HG03439 (cell line): ENCODE results near the gene TBCD.

ENCODE experiments used
- ATAC-seq: cut with Tn5 transposase; IDR thresholded peaks from one replicate; pipeline ENCODE4 v1.9.1; 2021; ENCODE audit warnings: mild to moderate bottlenecking, moderate library complexity; ENCODE audit not compliant: unreplicated experiment

The TBCD gene

GRCh38 chr17:82808006-82808405 lies 56.1 kb downstream of the TBCD start:
- no peak for ATAC-seq

GRCh38 chr17:82808921-82809905 lies 57.3 kb downstream of the TBCD start:
- no peak for ATAC-seq

- ATAC-seq = no peak
Observed at GRCh38 chr17:82810644-82811430, 59.0 kb downstream of the TBCD start.

- no peak for ATAC-seq
Observed at GRCh38 chr17:82812058-82812457, 60.2 kb downstream of the TBCD start.

GRCh38 chr17:82812601-82813000 lies 60.7 kb downstream of the TBCD start:
- ATAC-seq = no peak

- no peak for ATAC-seq
Observed at GRCh38 chr17:82813299-82814051, 61.6 kb downstream of the TBCD start.

DNA sequence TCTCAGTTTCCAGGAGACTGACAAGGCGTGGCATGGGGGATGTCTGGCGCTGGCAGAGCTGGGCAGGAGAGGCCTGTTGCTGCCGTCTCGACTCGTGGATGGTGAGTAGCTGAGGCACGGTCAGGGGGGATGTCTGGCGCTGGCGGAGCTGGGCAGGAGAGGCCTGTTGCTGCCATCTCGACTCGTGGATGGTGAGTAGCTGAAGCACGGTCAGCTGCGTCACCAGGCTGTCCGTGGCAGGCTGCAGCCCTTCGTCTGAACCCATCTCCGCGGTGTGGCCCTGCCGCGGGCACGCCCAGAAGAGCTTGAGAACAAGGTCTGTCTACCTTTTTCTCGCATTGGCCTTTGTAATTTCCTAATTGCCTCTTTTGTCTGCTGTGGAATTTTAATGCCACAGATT lies 63.0 kb downstream of the TBCD start:
- ATAC-seq = no peak

DNA sequence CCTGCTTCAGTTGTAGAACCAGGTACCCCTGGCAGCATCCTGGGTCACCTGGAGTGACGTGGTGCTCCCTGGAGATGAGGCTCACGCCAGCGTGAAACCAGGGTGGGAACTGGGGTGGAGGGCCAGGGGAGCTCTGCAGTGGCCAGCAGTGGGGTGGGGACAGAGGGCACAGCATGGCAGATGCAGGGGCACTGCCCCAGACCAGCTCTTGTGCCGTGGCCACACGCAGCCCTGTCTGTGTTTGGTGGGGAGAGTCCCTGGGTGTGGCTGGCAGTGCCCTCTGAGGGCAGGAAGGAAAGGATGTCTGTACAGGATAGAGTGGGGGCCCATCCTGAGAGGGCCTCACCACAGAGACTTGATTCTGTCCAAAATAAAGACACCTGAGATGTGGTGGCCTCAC lies 63.5 kb downstream of the TBCD start:
- ATAC-seq = no peak

DNA sequence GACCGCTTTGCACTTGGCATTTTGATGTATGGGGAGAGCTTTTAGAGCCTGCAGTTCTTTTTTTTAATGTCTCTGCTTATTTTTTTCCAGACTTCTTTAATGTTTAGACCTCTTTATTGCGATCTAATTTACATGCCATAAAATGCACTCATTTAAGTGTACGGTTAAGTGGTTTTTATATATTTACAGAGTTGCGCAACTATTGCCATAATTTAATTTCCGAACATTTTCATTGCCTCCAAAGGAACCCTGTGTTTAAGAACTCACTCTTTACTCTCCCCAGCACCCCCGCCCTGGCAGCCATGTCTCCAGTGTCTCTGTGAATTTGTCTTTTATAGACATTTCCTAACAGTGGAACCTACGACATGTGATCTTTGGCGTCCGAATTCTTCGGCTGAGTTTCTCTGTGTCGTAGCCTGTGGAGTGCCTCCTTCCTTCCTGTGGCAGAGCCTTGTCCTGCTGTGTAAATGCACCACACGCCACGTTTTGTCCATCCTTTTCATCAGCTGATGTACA lies 64.0 kb downstream of the TBCD start:
- ATAC-seq = no peak

DNA sequence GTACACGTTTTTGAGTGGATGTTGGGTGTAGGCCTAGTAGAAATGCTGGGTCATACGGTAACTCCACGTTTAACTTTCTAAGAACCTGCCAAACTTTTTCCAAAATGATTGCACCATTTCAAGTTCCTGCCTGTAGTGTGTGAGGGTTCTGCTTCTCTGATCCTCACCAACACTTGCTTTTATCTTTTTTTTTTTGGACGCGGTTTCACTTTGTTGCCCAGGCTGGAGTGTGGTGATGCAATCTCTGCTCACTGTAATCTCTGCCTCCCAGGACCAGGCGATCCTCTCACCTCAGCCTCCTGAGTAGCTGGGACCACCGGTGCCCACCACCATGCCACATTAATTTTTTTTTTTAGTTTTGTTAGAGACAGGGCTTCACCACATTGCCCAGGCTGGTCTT lies 64.5 kb downstream of the TBCD start:
- no peak for ATAC-seq

- ATAC-seq = no peak
Observed at GRCh38 chr17:82817947-82818346, 66.1 kb downstream of the TBCD start.

DNA sequence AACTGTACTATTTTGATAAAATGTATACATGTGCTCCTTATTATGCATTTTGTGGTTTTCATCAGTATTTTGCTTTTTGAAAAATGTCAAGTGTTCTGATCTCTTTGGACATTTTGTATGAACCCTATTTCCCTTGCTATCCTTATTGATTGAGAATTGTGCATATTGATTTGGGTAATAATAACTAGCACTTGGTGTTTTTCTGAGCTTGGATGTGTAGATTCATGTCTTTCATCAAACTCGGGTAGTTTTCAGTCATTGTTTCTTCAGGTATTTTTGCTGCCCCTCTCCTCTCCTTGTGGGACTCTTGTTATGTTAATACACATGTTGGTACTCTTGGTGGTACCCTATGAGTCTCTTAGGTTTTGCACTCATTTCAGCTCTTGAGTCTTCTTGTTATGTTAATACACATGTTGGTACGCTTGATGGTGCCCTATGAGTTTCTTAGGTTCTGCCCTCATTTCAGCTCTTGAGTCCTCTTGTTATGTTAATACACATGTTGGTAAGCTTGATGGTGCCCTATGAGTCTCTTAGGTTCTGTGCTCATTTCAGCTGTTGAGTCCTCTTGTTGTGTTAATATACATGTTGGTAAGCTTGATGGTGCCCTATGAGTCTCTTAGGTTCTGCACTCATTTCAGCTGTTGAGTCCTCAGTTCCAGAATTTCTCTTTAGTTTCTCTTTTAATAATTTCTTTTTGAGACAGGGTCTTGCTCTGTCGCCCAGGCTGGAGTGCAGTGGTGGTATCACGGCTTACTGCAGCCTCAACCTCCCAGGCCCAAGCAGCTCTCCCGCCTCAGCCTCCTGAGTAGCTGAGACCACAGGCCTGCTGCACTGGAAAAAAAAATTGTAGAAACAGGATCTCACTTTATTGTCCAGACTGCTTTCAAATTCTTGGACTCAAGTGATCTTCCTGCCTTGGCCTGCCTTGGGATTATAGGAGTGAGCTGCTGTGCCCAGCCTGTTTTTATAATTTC lies 68.7 kb downstream of the TBCD start:
- no peak for ATAC-seq

GRCh38 chr17:82821554-82821953 lies 69.7 kb downstream of the TBCD start:
- ATAC-seq = no peak

GRCh38 chr17:82822281-82822680 lies 70.4 kb downstream of the TBCD start:
- ATAC-seq = no peak

- ATAC-seq = no peak
Observed at GRCh38 chr17:82823004-82823403, 71.1 kb downstream of the TBCD start.

- no peak for ATAC-seq
Observed at GRCh38 chr17:82825540-82826124, 73.8 kb downstream of the TBCD start.

DNA sequence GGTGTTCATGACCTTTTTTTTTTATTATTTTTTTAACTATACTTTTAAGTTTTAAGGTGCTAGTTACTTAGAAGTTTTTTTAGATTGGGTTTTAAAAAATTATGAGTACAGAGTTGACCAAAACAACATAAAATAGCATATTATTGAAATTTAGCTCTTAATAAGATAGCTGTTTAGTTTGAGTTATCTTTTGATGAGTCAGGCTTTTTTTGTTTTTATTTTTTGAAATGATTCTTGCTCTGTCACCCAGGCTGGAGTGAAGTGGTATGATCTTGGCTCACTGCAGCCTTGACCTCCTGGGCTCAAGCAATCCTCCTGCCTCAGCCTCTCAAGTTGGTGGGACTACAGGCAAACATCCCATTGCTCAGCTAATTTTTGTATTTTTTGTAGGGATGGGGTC lies 74.3 kb downstream of the TBCD start:
- ATAC-seq = no peak

DNA sequence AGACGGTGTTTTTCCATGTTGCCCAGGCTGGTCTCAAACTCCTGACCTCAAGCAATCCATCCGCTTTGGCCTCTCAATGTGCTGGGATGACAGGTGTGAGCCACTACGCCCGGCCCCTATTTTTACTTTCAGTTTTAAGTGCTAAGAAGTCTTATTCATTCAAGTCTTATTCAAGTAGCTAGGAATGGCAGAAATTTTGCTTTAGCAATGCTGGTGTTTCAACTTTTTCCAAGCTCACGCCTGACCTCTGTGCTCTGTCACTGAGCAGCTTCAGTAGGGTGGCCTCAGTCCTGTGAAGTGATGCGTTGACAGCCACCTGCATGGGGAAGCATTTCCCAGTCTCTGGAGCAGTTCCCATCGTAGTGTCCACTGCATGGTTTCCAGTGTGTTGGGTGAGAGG lies 75.1 kb downstream of the TBCD start:
- ATAC-seq = no peak

DNA sequence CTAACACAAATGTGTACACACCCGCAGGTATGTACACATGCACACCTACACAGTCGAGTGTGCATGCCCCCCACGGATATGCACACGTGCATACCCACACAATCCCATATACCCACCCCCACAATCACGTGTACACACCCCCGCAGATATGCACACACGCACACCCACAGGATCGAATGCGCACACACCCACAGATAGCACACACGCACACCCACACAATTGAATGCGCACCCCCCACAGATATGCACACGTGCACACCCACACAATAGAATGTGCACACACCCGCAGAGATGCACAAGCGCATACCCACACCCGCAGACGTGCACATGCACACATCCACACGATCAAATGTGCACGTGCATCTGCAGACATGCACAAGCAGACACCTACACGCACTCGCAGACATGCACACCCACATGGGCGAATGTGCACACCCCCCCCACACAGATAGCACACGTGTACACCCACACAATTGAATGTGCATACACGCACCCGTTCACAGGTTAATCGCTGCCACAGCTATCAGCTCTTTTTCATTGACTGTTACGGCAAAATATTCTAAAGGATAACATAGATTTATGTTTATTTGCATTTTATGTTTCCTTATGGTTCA lies 77.1 kb downstream of the TBCD start:
- no peak for ATAC-seq
